ENCODE data around the gene PREPL. TPM values are rescaled to one million over a fixed set of nuclear protein-coding genes. Genes with fewer than 3 reads are reported as not detected.
"Not testable (repeated sequence)": the region's sequence is repeated elsewhere in the genome, so short reads cannot be mapped to it uniquely, and the experiment has no call there.

PREPL gene
- total RNA-seq (2014; rRNA removed; shearing (Covaris generic)), result 24.9 and 39.2 TPM in 2 replicates

GRCh38 chr2:44361330-44362206, at the start of gene PREPL, which contains the start of gene CAMKMT:
Gene PREPL (minus strand): TSS chr2:44361494. CDS start chr2:44346342, 15,152 bp downstream.
Gene CAMKMT (plus strand): TSS chr2:44361947.
- in situ Hi-C loops (cut with HindIII; ENCODE audit: low sequenced_read_pairs), result no loop called here

GRCh38 chr2:44398243-44398897, 37.1 kb upstream of the PREPL start:
- DNase-seq (ENCODE audit: low spot score), result no peak
- in situ Hi-C loops (cut with HindIII; ENCODE audit: low sequenced_read_pairs), result no loop called here

More at GRCh38 chr2:44361330-44362206, at the start of gene PREPL, which contains the start of gene CAMKMT:
- peak; percentile 96 for DNase-seq (ENCODE audit: low spot score)

- in situ Hi-C loops (cut with HindIII; ENCODE audit: low sequenced_read_pairs), result no loop called here
- no peak for DNase-seq (ENCODE audit: low spot score)
These were observed 36.3 kb upstream of the PREPL start for GRCh38 chr2:44397447-44398175.

- DNase-seq (ENCODE audit: low spot score), result peak; percentile 48
- in situ Hi-C loops (cut with HindIII; ENCODE audit: low sequenced_read_pairs), result no loop called here
These were observed 31.1 kb upstream of the PREPL start for GRCh38 chr2:44392338-44392943.

- in situ Hi-C loops (cut with HindIII; ENCODE audit: low sequenced_read_pairs), result no loop called here
- DNase-seq (ENCODE audit: low spot score), result no peak
These were observed 28.6 kb upstream of the PREPL start for GRCh38 chr2:44389895-44390294.

GRCh38 chr2:44388877-44389276, 27.6 kb upstream of the PREPL start:
- DNase-seq (ENCODE audit: low spot score), result no peak
- in situ Hi-C loops (cut with HindIII; ENCODE audit: low sequenced_read_pairs), result no loop called here

- DNase-seq (ENCODE audit: low spot score); in situ Hi-C loops (cut with HindIII; ENCODE audit: low sequenced_read_pairs): not testable (repeated sequence)
These were observed 23.9 kb upstream of the PREPL start for GRCh38 chr2:44385226-44385625.

GRCh38 chr2:44377486-44377885, 16.2 kb upstream of the PREPL start:
- no peak for DNase-seq (ENCODE audit: low spot score)
- in situ Hi-C loops (cut with HindIII; ENCODE audit: low sequenced_read_pairs), result no loop called here

- no peak for DNase-seq (ENCODE audit: low spot score)
- in situ Hi-C loops (cut with HindIII; ENCODE audit: low sequenced_read_pairs), result no loop called here
These were observed 11.0 kb upstream of the PREPL start for GRCh38 chr2:44372246-44372645.

GRCh38 chr2:44371445-44371844, 10.2 kb upstream of the PREPL start:
- in situ Hi-C loops (cut with HindIII; ENCODE audit: low sequenced_read_pairs), result no loop called here
- no peak for DNase-seq (ENCODE audit: low spot score)

GRCh38 chr2:44369392-44369791, 8.1 kb upstream of the PREPL start:
- in situ Hi-C loops (cut with HindIII; ENCODE audit: low sequenced_read_pairs), result no loop called here
- DNase-seq (ENCODE audit: low spot score), result no peak

- in situ Hi-C loops (cut with HindIII; ENCODE audit: low sequenced_read_pairs), result no loop called here
- DNase-seq (ENCODE audit: low spot score), result no peak
These were observed 6.3 kb upstream of the PREPL start for GRCh38 chr2:44367591-44367990.

GRCh38 chr2:44364604-44365003, 3.3 kb upstream of the PREPL start:
- in situ Hi-C loops (cut with HindIII; ENCODE audit: low sequenced_read_pairs), result no loop called here
- DNase-seq (ENCODE audit: low spot score), result no peak

GRCh38 chr2:44362207-44363015, 1.1 kb upstream of the PREPL start:
- in situ Hi-C loops (cut with HindIII; ENCODE audit: low sequenced_read_pairs), result no loop called here
- DNase-seq (ENCODE audit: low spot score), result peak; percentile 63

GRCh38 chr2:44360749-44361329, 455 bp downstream of the PREPL start:
- in situ Hi-C loops (cut with HindIII; ENCODE audit: low sequenced_read_pairs), result no loop called here
- no peak for DNase-seq (ENCODE audit: low spot score)

- peak; percentile 45 for DNase-seq (ENCODE audit: low spot score)
- in situ Hi-C loops (cut with HindIII; ENCODE audit: low sequenced_read_pairs), result no loop called here
These were observed 2.8 kb downstream of the PREPL start for GRCh38 chr2:44358503-44358902.

- no peak for DNase-seq (ENCODE audit: low spot score)
- in situ Hi-C loops (cut with HindIII; ENCODE audit: low sequenced_read_pairs), result no loop called here
These were observed 6.5 kb downstream of the PREPL start for GRCh38 chr2:44354761-44355160.

- no peak for DNase-seq (ENCODE audit: low spot score)
- in situ Hi-C loops (cut with HindIII; ENCODE audit: low sequenced_read_pairs), result no loop called here
These were observed 8.8 kb downstream of the PREPL start for GRCh38 chr2:44352510-44352909.
